HEK293T (cell line): ENCODE data around the gene OGFOD2.

Source experiments
- CTCF ChIA-PET: fragments of 350-600 bp; formaldehyde crosslinking; extraction: SDS; loops from one replicate; lab custom pipeline; 2021; ENCODE audit warnings: antibody characterized with exemption, inconsistent platforms; lab: Yijun Ruan, JAX
- POLR2A ChIA-PET: fragments of 350-600 bp; formaldehyde crosslinking; extraction: SDS; loops from one replicate; lab custom pipeline; 2020; ENCODE audit warnings: antibody characterized with exemption, inconsistent platforms; lab: Yijun Ruan, JAX
- DNase-seq: peaks from one replicate; pipeline ENCODE4 v3.0.0; 2012; ENCODE audit warnings: mixed read lengths; ENCODE audit errors: extremely low spot score
- ARNT ChIP-seq: fragments of 450-650 bp; IDR thresholded peaks from 2 replicates; pipeline ENCODE4 v1.6.1; 2017; ENCODE audit warnings: mild to moderate bottlenecking
- BHLHE40 ChIP-seq: fragments of 450-650 bp; IDR thresholded peaks from 2 replicates; pipeline ENCODE4 v1.6.1; 2016; ENCODE audit warnings: mild to moderate bottlenecking, moderate library complexity, borderline replicate concordance
- CTBP1 ChIP-seq: fragments of 450-650 bp; IDR thresholded peaks from 2 replicates; pipeline ENCODE4 v1.6.1; 2016; ENCODE audit warnings: borderline replicate concordance
- ELF4 ChIP-seq: fragments of 450-650 bp; IDR thresholded peaks from 2 replicates; pipeline ENCODE4 v1.6.1; 2017; ENCODE audit warnings: antibody characterized with exemption
- FOXA1 ChIP-seq: fragments of 450-650 bp; IDR thresholded peaks from 2 replicates; pipeline ENCODE4 v1.6.1; 2016; ENCODE audit warnings: mild to moderate bottlenecking
- FOXK2 ChIP-seq: fragments of 450-650 bp; IDR thresholded peaks from 2 replicates; pipeline ENCODE4 v1.6.1; 2016; ENCODE audit warnings: mild to moderate bottlenecking
- FOXM1 ChIP-seq: fragments of 450-650 bp; IDR thresholded peaks from 2 replicates; pipeline ENCODE4 v1.6.1; 2017; ENCODE audit warnings: mild to moderate bottlenecking, borderline replicate concordance
- HDGF ChIP-seq: fragments of 450-650 bp; IDR thresholded peaks from 2 replicates; pipeline ENCODE4 v1.6.1; 2017; ENCODE audit warnings: antibody characterized with exemption, borderline replicate concordance
- L3MBTL2 ChIP-seq: fragments of 450-650 bp; conservative IDR thresholded peaks from 2 replicates; pipeline ENCODE4 v1.6.1; 2016; ENCODE audit warnings: mild to moderate bottlenecking
- LEF1 ChIP-seq: fragments of 450-650 bp; IDR thresholded peaks from 2 replicates; pipeline ENCODE4 v1.6.1; 2017; ENCODE audit warnings: mild to moderate bottlenecking, borderline replicate concordance
- NFRKB ChIP-seq: fragments of 450-650 bp; IDR thresholded peaks from 2 replicates; pipeline ENCODE4 v1.6.1; 2016; ENCODE audit warnings: mild to moderate bottlenecking, moderate library complexity
- PKNOX1 ChIP-seq: fragments of 450-650 bp; IDR thresholded peaks from 2 replicates; pipeline ENCODE4 v1.6.1; 2016
- SP1 ChIP-seq: fragments of 450-650 bp; IDR thresholded peaks from 2 replicates; pipeline ENCODE4 v1.6.1; 2017
- SUZ12 ChIP-seq: fragments of 450-650 bp; IDR thresholded peaks from 2 replicates; pipeline ENCODE4 v1.6.1; 2016; ENCODE audit warnings: mild to moderate bottlenecking
- TARDBP ChIP-seq: fragments of 450-650 bp; IDR thresholded peaks from 2 replicates; pipeline ENCODE4 v1.6.1; 2016
- ZNF384 ChIP-seq: fragments of 450-650 bp; IDR thresholded peaks from 2 replicates; pipeline ENCODE4 v1.6.1; 2016

Gene OGFOD2

GRCh38 chr12:122984612-122985337, 9.7 kb downstream of the OGFOD2 start:
- POLR2A ChIA-PET, result interaction anchor here (1.3 to 2.8 kb wide), 2 partner anchors 11 to 248 kb away, joined by 4 to 15 read pairs; partner anchors contain the start of genes MPHOSPH9 and MTRFR
- no peak for TF ChIP-seq LEF1
- CTCF ChIA-PET, result no interaction called here
- no peak for DNase-seq

GRCh38 chr12:122985338-122986257, 10.6 kb downstream of the OGFOD2 start:
- CTCF ChIA-PET, result no interaction called here

GRCh38 chr12:122986258-122986871, 11.3 kb downstream of the OGFOD2 start:
- TF ChIP-seq BHLHE40, result no peak
- TF ChIP-seq FOXK2, result no peak
- TF ChIP-seq FOXA1, result no peak
- no peak for TF ChIP-seq CTBP1
- no peak for TF ChIP-seq ARNT
- no peak for TF ChIP-seq SP1
- TF ChIP-seq LEF1, result no peak
- TF ChIP-seq NFRKB, result no peak
- no peak for TF ChIP-seq TARDBP
- TF ChIP-seq ZNF384, result no peak
- no peak for TF ChIP-seq PKNOX1
- no peak for TF ChIP-seq SUZ12
- no peak for TF ChIP-seq FOXM1
- CTCF ChIA-PET, result interaction anchor here (1.2 kb wide), 1 partner anchor 19 kb away, joined by 3 read pairs; no protein-coding TSS in a partner anchor
- POLR2A ChIA-PET, result no interaction called here
- DNase-seq, result no peak

More at GRCh38 chr12:122985338-122986257, 10.6 kb downstream of the OGFOD2 start:
- DNase-seq, result no peak
- TF ChIP-seq ELF4, result no peak
- no peak for TF ChIP-seq ZNF384
- no peak for TF ChIP-seq BHLHE40
- TF ChIP-seq FOXK2, result no peak
- no peak for TF ChIP-seq LEF1
- TF ChIP-seq NFRKB, result no peak
- TF ChIP-seq PKNOX1, result no peak
- no peak for TF ChIP-seq HDGF
- no peak for TF ChIP-seq L3MBTL2
- TF ChIP-seq SUZ12, result no peak
- POLR2A ChIA-PET, result interaction anchor here (1.3 to 2.8 kb wide), 2 partner anchors 11 to 247 kb away, joined by 4 to 15 read pairs; partner anchors contain the start of genes MPHOSPH9 and MTRFR

- TF ChIP-seq SP1 (no peak), HDGF (no peak), FOXA1 (no peak), ELF4 (no peak), CTBP1 (no peak), L3MBTL2 (no peak)
- DNase-seq, result no peak
- ChIA-PET CTCF (interaction anchor here (1.2 kb wide), 1 partner anchor 18 kb away, joined by 3 read pairs; no protein-coding TSS in a partner anchor), POLR2A (interaction anchor here (0.5 to 0.8 kb wide), 2 partner anchors 12 to 23 kb away, joined by 3 read pairs; partner anchors contain the start of gene OGFOD2)
Measured at GRCh38 chr12:122987086-122987951, 12.3 kb downstream of the OGFOD2 start.

GRCh38 chr12:122988036-122988435, 13.0 kb downstream of the OGFOD2 start:
- TF ChIP-seq FOXA1, result no peak
- TF ChIP-seq ZNF384, result no peak
- TF ChIP-seq SP1, result no peak
- no peak for TF ChIP-seq LEF1
- TF ChIP-seq ELF4, result no peak
- no peak for TF ChIP-seq FOXK2
- no peak for TF ChIP-seq BHLHE40
- TF ChIP-seq CTBP1, result no peak
- TF ChIP-seq L3MBTL2, result no peak
- no peak for TF ChIP-seq FOXM1
- no peak for TF ChIP-seq PKNOX1
- TF ChIP-seq NFRKB, result no peak
- TF ChIP-seq HDGF, result no peak
- no peak for TF ChIP-seq TARDBP
- TF ChIP-seq ARNT, result no peak
- no peak for TF ChIP-seq SUZ12
- CTCF ChIA-PET, result no interaction called here
- POLR2A ChIA-PET, result interaction anchor here (0.5 to 0.8 kb wide), 2 partner anchors 13 to 22 kb away, joined by 3 read pairs; partner anchors contain the start of gene OGFOD2
- no peak for DNase-seq
